K562 (cell line): ENCODE results near the gene SRSF9. TPM values are rescaled to one million over a fixed set of nuclear protein-coding genes. Genes with fewer than 3 reads are reported as not detected.

ENCODE experiments used
- ATAC-seq: fragments of 200-7000 bp; cut with Tn5 transposase; 3 replicates; pipeline ENCODE4 v1.9.1; 2020; ENCODE audit warnings: moderate library complexity
- BruUV-seq: library from RNA; stranded (reverse); fragments of 400-500 nt; replicated peaks from 2 replicates; lab custom pipeline; 2021; lab: Mats Ljungman, UMichigan
- CTCF ChIA-PET: fragments of 300-600 bp; formaldehyde crosslinking; extraction: SDS; loops from one replicate; lab custom pipeline; 2021; ENCODE audit warnings: low intra/inter-chr PET ratio; lab: Yijun Ruan, JAX
- POLR2A ChIA-PET: fragments of 300-600, 350-650 bp; sonication (Branson Sonifier 250); formaldehyde crosslinking; extraction: SDS; loops from one replicate; lab custom pipeline; 2021; ENCODE audit warnings: antibody characterized with exemption, inconsistent platforms; lab: Yijun Ruan, JAX
- DNase-seq, 4 experiments: peaks; one replicate each; pipeline versions ENCODE4 v3.0.0 to v3.0.0-alpha.2; 2011 to 2018; ENCODE audit warnings: low spot score in 3 of 4, mixed read lengths in 3 of 4; ENCODE audit errors: extremely low read depth in 1 of 4
- FAIRE-seq: peaks from 2 replicates; lab custom pipeline; 2011; peaks lifted over from hg19 to GRCh38; lab: Jason Lieb, UNC
- H2AFZ ChIP-seq: 2 replicates; pipeline ENCODE4 v1.6.0; 2011; ENCODE audit warnings: low read depth, low read length, control low read depth, inconsistent platforms
- H3K27ac ChIP-seq: fragments of 200-600 bp; 3 replicates; pipeline ENCODE4 v1.8.0; 2011; ENCODE audit warnings: low read depth, mild to moderate bottlenecking, control low read depth, inconsistent platforms, low read length, moderate library complexity, mixed read lengths; ENCODE audit errors: extremely low read depth
- H3K27me3 ChIP-seq, 2 experiments: fragments of 300-600 bp in 1 of 2; 2 replicates in 1 of 2; 3 replicates in 1 of 2; pipeline versions ENCODE4 v1.6.0 to v1.8.0; 2011; ENCODE audit warnings: inconsistent platforms in 2 of 2, low read length in 2 of 2, mild to moderate bottlenecking in 1 of 2, mixed read lengths in 1 of 2, moderate library complexity in 1 of 2; ENCODE audit not compliant: control insufficient read depth in 2 of 2, insufficient read depth in 2 of 2
- H3K36me3 ChIP-seq: fragments of 300-600 bp; 3 replicates; pipeline ENCODE4 v1.8.0; 2011; ENCODE audit warnings: mild to moderate bottlenecking, low read length, inconsistent platforms; ENCODE audit not compliant: control insufficient read depth, insufficient read depth
- H3K4me1 ChIP-seq, 2 experiments: fragments of 200-600 bp in 1 of 2; replicated peaks in 1 of 2; 2 replicates in 1 of 2; 3 replicates in 1 of 2; pipeline versions ENCODE4 v1.5.1 to v1.8.0; 2011; ENCODE audit warnings: inconsistent platforms in 2 of 2, low read length in 2 of 2, mild to moderate bottlenecking in 1 of 2, mixed read lengths in 1 of 2, moderate library complexity in 1 of 2; ENCODE audit not compliant: control insufficient read depth in 2 of 2, insufficient read depth in 2 of 2
- H3K4me2 ChIP-seq: 2 replicates; pipeline ENCODE4 v1.6.1; 2011; ENCODE audit warnings: low read length, control low read depth, inconsistent platforms, mixed read lengths; ENCODE audit not compliant: insufficient read depth
- H3K4me3 ChIP-seq: fragments of 200-600 bp; sonication (generic), shearing (Covaris generic); 2 replicates; pipeline ENCODE4 v1.5.1; 2016; ENCODE audit warnings: control low read depth, inconsistent platforms
- H3K79me2 ChIP-seq: fragments of 200-600 bp; 3 replicates; pipeline ENCODE4 v1.8.0; 2011; ENCODE audit warnings: low read length, inconsistent platforms; ENCODE audit not compliant: control insufficient read depth, insufficient read depth
- H3K9ac ChIP-seq, 2 experiments: 2 replicates each; pipeline versions ENCODE4 v1.6.0 to v1.6.1; 2011; ENCODE audit warnings: low read depth in 2 of 2, low read length in 2 of 2, control low read depth in 1 of 2, inconsistent platforms in 1 of 2, mild to moderate bottlenecking in 1 of 2, mixed read lengths in 1 of 2; ENCODE audit not compliant: insufficient read depth in 1 of 2
- H3K9me1 ChIP-seq: one replicate; pipeline ENCODE4 v1.6.0; 2011; ENCODE audit warnings: inconsistent platforms, mild to moderate bottlenecking, low read length, moderate library complexity; ENCODE audit not compliant: control insufficient read depth, insufficient read depth
- H3K9me3 ChIP-seq: replicated peaks from 2 replicates; pipeline ENCODE4 v1.5.1; 2011; ENCODE audit warnings: low read depth, low read length, inconsistent platforms; ENCODE audit not compliant: control insufficient read depth, insufficient read depth
- H4K20me1 ChIP-seq: replicated peaks from 2 replicates; pipeline ENCODE4 v1.6.1; 2011; ENCODE audit warnings: low read length, inconsistent platforms, mixed read lengths; ENCODE audit not compliant: control insufficient read depth, insufficient read depth
- BHLHE40 ChIP-seq: IDR thresholded peaks from 2 replicates; pipeline ENCODE4 v1.6.1; 2011; ENCODE audit warnings: low read length, improper control_type of control experiment
- CEBPB ChIP-seq: fragments of 450-650 bp; IDR thresholded peaks from 2 replicates; pipeline ENCODE4 v1.6.1; 2016; ENCODE audit warnings: missing genetic modification characterization, missing compliant biosample characterization
- CEBPG ChIP-seq, 3 experiments: fragments of 200-800 bp in 1 of 3; sonication (Bioruptor generic) in 1 of 3; sonication (generic) in 1 of 3; formaldehyde crosslinking in 1 of 3; IDR thresholded peaks in 2 of 3; conservative IDR thresholded peaks in 1 of 3; 2 replicates each; pipeline versions ENCODE4 v1.6.1 to v1.8.0; 2016 to 2022; ENCODE audit warnings: missing compliant biosample characterization in 2 of 3, missing genetic modification characterization in 2 of 3, mild to moderate bottlenecking in 1 of 3, missing genetic modification reagents in 1 of 3
- ESRRA ChIP-seq: fragments of 450-650 bp; IDR thresholded peaks from 2 replicates; pipeline ENCODE4 v1.6.1; 2014; ENCODE audit warnings: low read depth, mild to moderate bottlenecking, moderate library complexity, borderline replicate concordance
- HDAC6 ChIP-seq: IDR thresholded peaks from 2 replicates; pipeline ENCODE4 v1.6.1; 2012; ENCODE audit warnings: low read depth, mild to moderate bottlenecking, control low read depth, inconsistent platforms, low read length, moderate library complexity
- PCBP1 ChIP-seq: fragments of 200-400 bp; formaldehyde crosslinking; IDR thresholded peaks from 2 replicates; pipeline ENCODE4 v1.6.1; 2018; ENCODE audit warnings: mild to moderate bottlenecking, low read depth, low read length; ENCODE audit not compliant: poor library complexity, severe bottlenecking
- POLR2AphosphoS2 ChIP-seq: IDR thresholded peaks from 2 replicates; pipeline ENCODE4 v1.6.1; 2012; ENCODE audit warnings: low read length, improper control_type of control experiment
- PPARD ChIP-seq: fragments of 250-450 bp; sonication (Bioruptor Pico); IDR thresholded peaks from 2 replicates; pipeline ENCODE4 v1.8.0; 2022; ENCODE audit warnings: inconsistent platforms, mild to moderate bottlenecking, moderate library complexity
- RHOXF2B ChIP-seq: fragments of 250-450 bp; sonication (Bioruptor Pico); conservative IDR thresholded peaks from 2 replicates; pipeline ENCODE4 v1.5.1; 2021
- SMARCC2 ChIP-seq: fragments of 450-650 bp; IDR thresholded peaks from 2 replicates; pipeline ENCODE4 v1.6.1; 2017; ENCODE audit warnings: antibody characterized with exemption, moderate library complexity, mild to moderate bottlenecking, low read depth
- ZNF277 ChIP-seq: fragments of 250-450 bp; sonication (Bioruptor Pico); IDR thresholded peaks from 2 replicates; pipeline ENCODE4 v1.8.0; 2022; ENCODE audit warnings: inconsistent platforms, mild to moderate bottlenecking, moderate library complexity, borderline replicate concordance
- ZNF395 ChIP-seq: fragments of 200-800 bp; sonication (Bioruptor generic); IDR thresholded peaks from 2 replicates; pipeline ENCODE4 v1.6.1; 2017; ENCODE audit warnings: missing genetic modification characterization, missing compliant biosample characterization
- WGBS: fragments of 100-300 bp; shearing (Covaris generic); methylation state at CpG from one replicate; pipeline ENCODE4 v1.1.6; 2016; ENCODE audit warnings: low coverage, mixed read lengths; ENCODE audit not compliant: insufficient coverage; ENCODE audit errors: missing lambda C conversion rate; 5-methylcytosine and 5-hydroxymethylcytosine counted together
- in situ Hi-C: fragments of 300-500 bp; cut with MboI; formaldehyde crosslinking; loops from 4 replicates; pipeline ENCODE4 v1.15.0; 2018; ENCODE audit warnings: inconsistent platforms, mixed read lengths
- intact Hi-C: fragments of 100-400 bp; cut with micrococcal nuclease; formaldehyde crosslinking; loops from 2 replicates; pipeline ENCODE4 v1.14.2; 2022
- polyA plus RNA-seq, 8 experiments: library from polyadenylated mRNA; depleted of rRNA in 4 of 8; stranded (reverse) in 5 of 8; unstranded in 3 of 8; fragments of >200 nt; fragmentation: Nextera tagmentation in 2 of 8; fragmentation: Illumina TruSeq in 1 of 8; extraction: Ambion mirVana in 2 of 8; extraction: Trizol in 1 of 8; gene quantifications; 2 replicates each; pipeline versions ENCODE4 v1.2.1 to v1.2.3, GENCODE V29; 2011 to 2014; ENCODE audit warnings: inconsistent platforms in 1 of 8, missing spikeins in 1 of 8
- total RNA-seq, 7 experiments: library from RNA; depleted of rRNA in 6 of 7; stranded (reverse); fragments of >200 nt in 6 of 7; fragmentation: Illumina TruSeq in 2 of 7; extraction: Trizol in 2 of 7; gene quantifications; 2 replicates each; pipeline versions ENCODE4 v1.2.1 to v1.2.3, GENCODE V29; 2011 to 2021; ENCODE audit warnings: low replicate concordance in 1 of 7
- TF ChIP-seq, protein P1 (sequence below): sonication (generic); formaldehyde crosslinking; IDR thresholded peaks from 2 replicates; pipeline ENCODE4 v1.8.0; 2022; ENCODE audit warnings: mild to moderate bottlenecking, low read depth, missing genetic modification reagents
- TF ChIP-seq, protein P2 (sequence below): sonication (generic); IDR thresholded peaks from 2 replicates; pipeline ENCODE4 v1.6.1; 2016
- TF ChIP-seq, protein P3 (sequence below): fragments of 450-650 bp; formaldehyde crosslinking; IDR thresholded peaks from 2 replicates; pipeline ENCODE4 v1.4.0; 2020; ENCODE audit warnings: mild to moderate bottlenecking, mixed read lengths

Gene SRSF9
- total and polyA plus RNA-seq, 9 of the 15 experiments (the other 6 are each of a cell fraction or from before 2014, with no cell fraction given), result 40.3 to 291 (median 230) TPM

DNA sequence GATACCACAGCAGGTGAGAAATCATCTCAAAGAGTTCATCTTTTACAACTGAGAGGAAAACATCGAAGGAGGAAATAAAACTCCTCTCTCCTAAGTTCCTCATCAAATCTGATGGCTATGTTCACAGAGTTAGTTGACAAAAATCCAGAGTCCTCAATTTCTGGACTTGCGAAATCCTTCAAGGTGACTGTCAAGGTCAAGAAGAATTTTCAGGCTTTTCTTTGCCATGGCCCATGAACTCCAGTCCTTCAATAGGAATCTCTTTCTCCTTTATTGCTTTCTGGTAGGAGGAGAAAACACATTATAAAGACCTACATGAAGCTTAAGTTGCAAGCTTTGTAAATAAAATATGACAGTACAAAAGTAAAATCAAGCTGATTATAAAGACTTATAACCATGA lies 24.9 kb downstream of the SRSF9 start:
- DNase-seq, result no peak
- H3K27ac ChIP-seq, result no peak overlapping the region
- TF ChIP-seq RHOXF2B (CRISPR knock-in tag) (no peak), SMARCC2 (no peak), PCBP1 (no peak), HDAC6 (no peak), ZNF277 (CRISPR knock-in tag) (no peak), CEBPB (tag) (peak; percentile 82), PPARD (CRISPR knock-in tag) (no peak), ZNF395 (CRISPR knock-in tag) (no peak), CEBPG (CRISPR knock-in tag; IDR thresholded peaks at IDR 0.05) (peak; percentile 33; the same call in 1 of the 2 replicates), CEBPG (tag; conservative IDR thresholded peaks at IDR 0.05 in 1 of 2, IDR thresholded peaks at IDR 0.05 in 1 of 2) (no peak), BHLHE40 (no peak), POLR2AphosphoS2 (no peak), ESRRA (peak; percentile 81)
- TF ChIP-seq, protein P1, sequence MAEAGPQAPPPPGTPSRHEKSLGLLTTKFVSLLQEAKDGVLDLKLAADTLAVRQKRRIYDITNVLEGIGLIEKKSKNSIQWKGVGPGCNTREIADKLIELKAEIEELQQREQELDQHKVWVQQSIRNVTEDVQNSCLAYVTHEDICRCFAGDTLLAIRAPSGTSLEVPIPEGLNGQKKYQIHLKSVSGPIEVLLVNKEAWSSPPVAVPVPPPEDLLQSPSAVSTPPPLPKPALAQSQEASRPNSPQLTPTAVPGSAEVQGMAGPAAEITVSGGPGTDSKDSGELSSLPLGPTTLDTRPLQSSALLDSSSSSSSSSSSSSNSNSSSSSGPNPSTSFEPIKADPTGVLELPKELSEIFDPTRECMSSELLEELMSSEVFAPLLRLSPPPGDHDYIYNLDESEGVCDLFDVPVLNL (CRISPR knock-in tag), result no peak
- TF ChIP-seq, protein P2, sequence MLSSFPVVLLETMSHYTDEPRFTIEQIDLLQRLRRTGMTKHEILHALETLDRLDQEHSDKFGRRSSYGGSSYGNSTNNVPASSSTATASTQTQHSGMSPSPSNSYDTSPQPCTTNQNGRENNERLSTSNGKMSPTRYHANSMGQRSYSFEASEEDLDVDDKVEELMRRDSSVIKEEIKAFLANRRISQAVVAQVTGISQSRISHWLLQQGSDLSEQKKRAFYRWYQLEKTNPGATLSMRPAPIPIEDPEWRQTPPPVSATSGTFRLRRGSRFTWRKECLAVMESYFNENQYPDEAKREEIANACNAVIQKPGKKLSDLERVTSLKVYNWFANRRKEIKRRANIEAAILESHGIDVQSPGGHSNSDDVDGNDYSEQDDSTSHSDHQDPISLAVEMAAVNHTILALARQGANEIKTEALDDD, result no peak
- TF ChIP-seq, protein P3, sequence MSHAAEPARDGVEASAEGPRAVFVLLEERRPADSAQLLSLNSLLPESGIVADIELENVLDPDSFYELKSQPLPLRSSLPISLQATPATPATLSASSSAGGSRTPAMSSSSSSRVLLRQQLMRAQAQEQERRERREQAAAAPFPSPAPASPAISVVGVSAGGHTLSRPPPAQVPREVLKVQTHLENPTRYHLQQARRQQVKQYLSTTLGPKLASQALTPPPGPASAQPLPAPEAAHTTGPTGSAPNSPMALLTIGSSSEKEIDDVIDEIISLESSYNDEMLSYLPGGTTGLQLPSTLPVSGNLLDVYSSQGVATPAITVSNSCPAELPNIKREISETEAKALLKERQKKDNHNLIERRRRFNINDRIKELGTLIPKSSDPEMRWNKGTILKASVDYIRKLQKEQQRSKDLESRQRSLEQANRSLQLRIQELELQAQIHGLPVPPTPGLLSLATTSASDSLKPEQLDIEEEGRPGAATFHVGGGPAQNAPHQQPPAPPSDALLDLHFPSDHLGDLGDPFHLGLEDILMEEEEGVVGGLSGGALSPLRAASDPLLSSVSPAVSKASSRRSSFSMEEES (CRISPR knock-in tag), result no peak

More for the DNA sequence above, 24.9 kb downstream of the SRSF9 start:
- H3K27me3 ChIP-seq, result no peaks in the 10 kb centered on the region; a peak in 1 of 5 replicates
- peak overlapping the region; percentile 99 for H3K4me3 ChIP-seq
- in situ Hi-C loops, result no loop called here
- FAIRE-seq (no peak), ATAC-seq (no peak)
- no peaks in the 10 kb centered on the region for H3K9me3 ChIP-seq
- no TSS peak for BruUV-seq
- H3K9ac ChIP-seq, result peak overlapping the region in 1 of 2 experiments; percentile 92; a peak in 1 of 4 replicates
- ChIA-PET POLR2A (interaction anchor here (0.6 to 5.3 kb wide), 9 partner anchors 9 to 276 kb away, joined by 3 to 38 read pairs (median 5); partner anchors contain the start of gene RNU4-2), CTCF (no interaction called here)
- no peak overlapping the region for H2AFZ ChIP-seq
- peaks cover 70% of the 10 kb centered on the region for H3K36me3 ChIP-seq
- no peaks in the 10 kb centered on the region for H3K9me1 ChIP-seq
- H3K4me2 ChIP-seq, result peak overlapping the region; percentile 97; the same call in 1 of the 2 replicates
- intact Hi-C loops, result loop anchor here (5.0 kb wide), 1 partner anchor 138 kb away; the partner anchor contains the start of gene POP5
- WGBS, result 93% methylated on average over 2 of the region's 2 CpGs
- H3K79me2 ChIP-seq, result peaks cover 81% of the 10 kb centered on the region
- peaks cover 2 to 8% of the 10 kb centered on the region in 2 experiments; a peak in 3 of 5 replicates for H3K4me1 ChIP-seq
- peaks cover 4% of the 10 kb centered on the region for H4K20me1 ChIP-seq
